Endothelial cell of coronary artery (primary cell): ENCODE data around the gene MAGEL2. TPM values are rescaled to one million over a fixed set of nuclear protein-coding genes. Genes with fewer than 3 reads are reported as not detected.

Experiments used
- total RNA-seq: library from RNA; depleted of rRNA; stranded (reverse); fragments of >200 nt; gene quantifications from 2 replicates; pipeline ENCODE4 v1.2.3, GENCODE V29; 2014

The MAGEL2 gene
- total RNA-seq: 0.09 TPM in 1 of 2 replicates, not detected in the other

GRCh38 chr15:23647421-23648370 is at the start of gene MAGEL2:
MAGEL2 (minus strand) TSS chr15:23647867; CDS start chr15:23647742, 125 bp downstream.

GRCh38 chr15:23687143-23687470 is 39.4 kb upstream of the MAGEL2 start, which contains the start of gene NDN:
NDN (minus strand) TSS chr15:23687305; CDS start chr15:23687217, 88 bp downstream.

Other genes with a start within 250 kb of the MAGEL2 start
- not detected in 2 replicates for gene GOLGA6L2, start 200.6 kb downstream of the MAGEL2 start, total RNA-seq
- 1.2 TPM in 1 of 2 replicates, not detected in the other for gene MKRN3, start 82.2 kb downstream of the MAGEL2 start, total RNA-seq
- 15.2 and 22.9 TPM in 2 replicates for gene NDN, start 39.4 kb upstream of the MAGEL2 start, total RNA-seq